Erythroblast (primary cell): ENCODE measurements around the gene LMBR1.
"Not testable (repeated sequence)": the region's sequence is repeated elsewhere in the genome, so short reads cannot be mapped to it uniquely, and the experiment has no call there.

ENCODE experiments used
- DNase-seq, 2 experiments: peaks; one replicate each; lab custom pipeline; 2025; lab: John Stamatoyannopoulos, UW
- GATA1 ChIP-seq: IDR thresholded peaks from 2 replicates; pipeline ENCODE4 v1.6.1; 2011; ENCODE audit warnings: low read depth, mild to moderate bottlenecking, control low read depth, low read length, moderate library complexity
- POLR2A ChIP-seq: IDR thresholded peaks from 2 replicates; pipeline ENCODE4 v1.6.1; 2011; ENCODE audit warnings: mild to moderate bottlenecking, low read length

The LMBR1 gene

DNA sequence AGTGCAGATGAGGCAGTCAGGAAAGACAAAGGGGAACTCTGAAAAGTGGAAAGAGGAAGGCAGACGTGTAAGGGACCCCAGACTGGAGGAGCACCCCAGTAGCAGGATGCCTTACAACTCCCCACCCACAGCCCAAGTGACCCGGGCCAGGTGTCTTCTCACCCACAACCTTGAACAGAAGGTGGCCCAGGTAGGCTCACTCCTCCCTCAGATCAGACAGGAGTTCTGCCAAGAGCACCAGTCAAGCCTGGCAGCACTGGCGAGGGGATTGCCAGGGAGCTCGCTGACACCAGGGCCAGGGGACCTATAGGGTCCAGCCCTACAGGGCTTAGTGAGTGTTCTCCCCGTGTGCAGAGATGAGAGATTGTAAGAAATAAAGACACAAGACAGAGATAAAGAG is 27.1 kb upstream of the LMBR1 start:
- TF ChIP-seq POLR2A (no peak), GATA1 (no peak)
- no peak for DNase-seq

DNA sequence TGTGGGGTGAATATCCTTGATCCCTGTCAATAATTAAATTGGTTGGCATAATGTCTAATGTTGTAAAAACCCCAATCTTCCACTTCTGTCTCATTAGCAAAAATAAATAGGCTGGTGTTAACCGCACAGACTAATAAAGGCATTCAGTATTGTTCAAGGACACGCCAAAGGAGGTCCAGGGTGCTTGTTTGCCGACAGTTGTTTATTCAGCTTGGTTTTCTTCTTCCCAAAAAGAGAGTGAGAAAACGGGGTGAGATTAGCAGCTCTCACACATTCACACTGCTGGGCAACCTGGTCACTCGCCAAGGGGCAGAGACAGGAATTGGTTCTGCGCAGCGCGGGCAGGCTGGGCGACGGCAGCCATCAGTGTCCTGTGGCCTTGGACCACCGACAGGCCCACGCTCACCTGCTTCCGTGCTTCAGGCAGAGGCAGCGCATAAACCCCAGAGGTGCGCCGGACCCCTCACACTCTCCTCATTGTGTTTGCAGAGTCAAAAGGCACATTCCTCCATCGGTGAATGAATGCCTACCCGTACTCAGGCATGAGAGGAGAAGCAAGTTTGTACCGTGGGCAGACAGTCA is 26.2 kb upstream of the LMBR1 start:
- DNase-seq: no peak
- no peak for TF ChIP-seq GATA1

DNA sequence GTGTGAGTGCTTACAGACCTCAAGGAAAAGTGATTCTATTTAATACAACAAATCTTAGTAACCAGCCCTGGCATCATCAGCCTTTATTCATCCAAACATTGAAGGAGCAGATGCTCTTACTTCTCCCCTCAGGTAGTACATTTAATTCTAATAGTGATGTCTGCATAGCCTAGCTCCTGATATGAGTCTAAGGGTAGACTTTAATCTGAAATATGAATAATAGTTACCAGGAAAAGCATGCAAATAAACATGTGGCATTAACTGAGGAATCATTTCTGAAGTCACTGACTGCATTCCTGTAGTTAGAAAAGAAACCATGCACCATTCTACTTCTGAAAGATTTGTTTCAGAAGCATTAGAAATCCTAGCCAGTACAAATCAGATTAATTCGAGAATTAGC is 25.7 kb upstream of the LMBR1 start:
- TF ChIP-seq POLR2A: no peak
- no peak for TF ChIP-seq GATA1
- DNase-seq: no peak

DNA sequence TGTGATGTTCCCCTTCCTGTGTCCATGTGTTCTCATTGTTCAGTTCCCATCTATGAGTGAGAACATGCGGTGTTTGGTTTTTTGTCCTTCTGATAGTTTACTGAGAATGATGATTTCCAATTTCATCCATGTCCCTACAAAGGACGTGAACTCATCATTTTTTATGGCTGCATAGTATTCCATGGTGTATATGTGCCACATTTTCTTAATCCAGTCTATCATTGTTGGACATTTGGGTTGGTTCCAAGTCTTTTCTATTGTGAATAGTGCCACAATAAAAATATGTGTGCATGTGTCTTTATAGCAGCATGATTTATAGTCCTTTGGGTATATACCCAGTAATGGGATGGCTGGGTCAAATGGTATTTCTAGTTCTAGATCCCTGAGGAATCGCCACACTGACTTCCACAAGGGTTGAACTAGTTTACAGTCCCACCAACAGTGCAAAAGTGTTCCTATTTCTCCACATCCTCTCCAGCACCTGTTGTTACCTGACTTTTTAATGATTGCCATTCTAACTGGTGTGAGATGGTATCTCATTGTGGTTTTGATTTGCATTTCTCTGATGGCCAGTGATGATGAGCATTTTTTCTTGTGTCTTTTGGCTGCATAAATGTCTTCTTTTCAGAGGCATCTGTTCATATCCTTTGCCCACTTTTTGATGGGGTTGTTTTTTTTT is 16.7 kb upstream of the LMBR1 start:
- not testable (repeated sequence) for DNase-seq

DNA sequence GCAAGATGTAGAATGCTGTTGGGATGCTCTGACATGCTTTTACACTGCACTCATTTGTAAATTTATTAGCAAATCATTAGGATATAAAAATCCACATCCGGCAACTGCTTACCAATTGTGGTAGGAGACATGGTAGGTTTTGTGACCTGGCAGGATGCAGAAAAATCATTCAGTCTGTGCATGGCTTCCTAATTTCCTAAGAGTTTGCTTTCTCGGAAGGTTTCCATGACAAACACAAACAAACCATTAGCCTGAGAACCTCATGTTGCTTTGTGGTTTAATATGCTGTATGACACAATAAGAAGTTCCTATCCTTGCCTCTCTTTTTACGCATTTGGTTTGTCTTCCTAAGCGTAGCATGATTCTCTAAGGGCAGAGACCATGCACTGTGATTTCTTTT is 14.7 kb upstream of the LMBR1 start:
- no peak for DNase-seq
- TF ChIP-seq GATA1 (no peak), POLR2A (no peak)

DNA sequence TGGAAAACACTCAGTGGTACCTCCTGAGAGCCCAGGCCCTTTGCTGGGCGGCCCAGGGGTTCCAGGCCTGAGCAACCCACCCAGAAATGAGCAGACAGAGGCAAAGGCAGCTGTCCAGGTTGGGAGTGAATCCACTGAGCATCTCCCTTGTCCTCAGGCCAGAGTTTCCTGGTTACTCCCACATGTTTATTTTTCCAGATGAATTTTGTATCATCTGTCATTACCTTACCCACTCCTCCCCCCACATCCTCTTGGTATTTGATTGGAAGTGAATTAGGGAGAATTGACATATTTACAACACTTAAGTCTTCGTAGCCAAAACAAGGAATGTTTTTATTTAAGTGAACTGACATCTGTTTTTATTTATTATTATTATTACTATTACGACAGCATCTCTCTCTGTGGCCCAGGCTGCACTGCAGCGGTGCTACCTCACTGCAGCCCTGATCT is 13.2 kb upstream of the LMBR1 start:
- TF ChIP-seq GATA1 (no peak), POLR2A (no peak)
- DNase-seq: no peak

DNA sequence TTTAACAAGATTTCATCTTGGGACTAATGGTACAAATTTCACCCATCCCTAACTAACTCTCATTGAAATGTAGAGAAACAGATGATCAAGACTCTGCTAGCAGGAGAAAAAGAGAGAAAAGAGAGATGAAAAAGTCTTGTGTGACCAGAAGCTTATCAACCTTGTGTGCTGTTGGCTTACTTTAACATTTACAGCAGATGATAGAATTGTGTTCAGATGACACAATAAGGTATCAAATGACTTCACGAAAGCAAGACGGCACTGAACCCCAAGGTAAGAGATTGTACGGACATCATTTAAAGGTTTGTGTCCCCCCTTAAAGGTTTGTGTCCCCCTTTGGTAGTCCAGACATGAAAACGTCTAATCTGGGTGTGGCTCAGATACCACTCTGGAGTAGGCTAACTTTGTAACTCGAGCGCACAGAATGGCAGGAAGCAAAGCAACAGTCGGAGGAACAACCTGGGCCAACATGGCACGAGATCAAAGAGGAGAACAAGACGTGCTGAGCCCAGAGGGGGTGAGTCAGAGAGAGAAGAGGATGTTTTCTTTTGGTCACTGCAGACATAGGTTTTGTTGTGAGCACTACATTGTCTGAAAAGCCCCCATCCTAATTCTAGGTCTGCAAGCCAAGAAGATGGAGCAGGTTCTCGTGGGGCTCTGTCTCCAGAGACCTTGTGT is 10.4 kb upstream of the LMBR1 start:
- TF ChIP-seq GATA1 (no peak), POLR2A (no peak)
- no peak for DNase-seq

DNA sequence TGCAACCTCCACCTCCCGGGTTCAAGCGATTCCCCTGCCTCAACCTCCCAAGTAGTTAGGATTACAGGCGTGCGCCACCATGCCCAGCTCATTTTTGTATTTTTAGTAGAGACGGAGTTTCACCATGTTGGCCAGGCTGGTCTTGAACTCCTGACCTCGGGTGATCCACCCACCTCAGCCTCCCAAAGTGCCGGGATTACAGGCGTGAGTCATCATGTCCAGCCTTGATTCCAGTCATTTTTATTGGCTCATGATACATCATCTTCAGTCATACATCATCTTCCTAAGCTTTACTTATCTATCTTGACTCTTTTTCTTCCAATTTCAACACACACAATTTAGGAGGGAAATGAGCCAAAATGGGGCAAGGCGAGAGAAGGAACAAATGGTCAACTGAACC is 7.1 kb upstream of the LMBR1 start:
- not testable (repeated sequence) for DNase-seq

DNA sequence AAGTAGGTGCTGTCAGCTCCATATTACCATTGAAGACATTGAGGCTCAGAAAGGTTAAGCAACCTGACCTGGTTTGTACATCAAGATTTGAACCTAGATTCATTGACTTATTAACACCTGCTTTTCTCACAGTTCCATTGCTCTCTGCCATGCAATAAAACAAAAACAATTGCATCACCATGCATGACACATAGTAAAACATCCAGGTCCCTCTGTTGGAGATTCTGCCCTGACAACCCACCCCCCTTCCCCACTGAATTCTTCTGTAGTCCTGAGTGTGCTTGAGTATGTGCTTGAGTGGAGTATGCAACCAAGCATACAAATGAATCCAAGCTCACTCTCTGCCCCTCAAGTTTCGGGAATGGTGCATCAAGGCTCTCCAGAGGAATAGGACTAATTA is 6.0 kb upstream of the LMBR1 start:
- no peak for DNase-seq
- no peak for TF ChIP-seq GATA1
- no peak for TF ChIP-seq POLR2A

DNA sequence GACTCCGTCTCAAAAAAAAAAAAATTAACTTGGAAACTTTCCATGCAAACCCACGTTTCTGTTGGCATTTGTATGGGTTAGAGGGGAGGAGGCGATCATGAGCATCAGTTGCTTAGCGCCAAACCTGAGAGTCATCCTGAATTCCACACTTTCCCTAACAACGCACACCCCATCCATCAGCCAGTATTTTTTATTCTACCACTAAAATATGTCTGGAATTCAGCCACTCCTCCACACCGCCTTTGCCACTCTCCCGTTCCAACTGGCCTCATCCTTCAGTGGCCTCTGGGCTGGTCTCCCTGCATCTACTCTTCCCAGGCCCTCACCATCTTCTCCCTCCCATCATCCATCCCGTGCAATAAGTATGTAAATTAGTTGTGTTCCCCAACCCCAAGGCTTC is 4.7 kb upstream of the LMBR1 start:
- DNase-seq: no peak
- TF ChIP-seq GATA1: no peak
- no peak for TF ChIP-seq POLR2A

DNA sequence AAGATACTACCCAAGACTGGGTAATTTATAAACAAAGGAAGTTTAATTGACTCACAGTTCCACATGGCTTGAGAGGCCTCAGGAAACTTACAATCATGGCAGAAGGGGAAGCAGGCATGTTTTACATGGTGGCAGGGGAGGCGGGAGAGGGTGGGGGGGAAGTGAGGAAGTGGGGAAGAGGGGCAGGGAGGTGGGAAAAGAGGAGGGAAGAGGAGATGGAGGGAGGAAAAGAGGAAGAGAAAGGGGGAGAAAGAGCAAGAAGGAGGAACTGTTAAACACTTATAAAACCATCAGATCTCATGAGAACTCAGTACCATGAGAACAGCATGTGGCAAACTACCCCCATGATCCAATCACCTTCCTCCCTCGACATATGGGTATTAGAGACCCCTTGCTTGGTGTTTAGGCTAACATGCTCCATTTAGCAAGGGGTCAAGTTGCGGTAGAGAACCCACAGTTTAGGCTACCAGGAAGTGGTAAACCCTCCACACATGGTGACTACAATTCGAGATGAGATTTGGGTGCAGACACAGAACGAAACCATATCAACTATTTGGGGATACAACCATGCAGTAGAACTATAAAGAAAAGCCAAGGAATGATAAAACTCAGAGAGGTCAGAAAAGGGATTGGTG is 3.5 kb upstream of the LMBR1 start:
- TF ChIP-seq POLR2A (no peak), GATA1 (no peak)

DNA sequence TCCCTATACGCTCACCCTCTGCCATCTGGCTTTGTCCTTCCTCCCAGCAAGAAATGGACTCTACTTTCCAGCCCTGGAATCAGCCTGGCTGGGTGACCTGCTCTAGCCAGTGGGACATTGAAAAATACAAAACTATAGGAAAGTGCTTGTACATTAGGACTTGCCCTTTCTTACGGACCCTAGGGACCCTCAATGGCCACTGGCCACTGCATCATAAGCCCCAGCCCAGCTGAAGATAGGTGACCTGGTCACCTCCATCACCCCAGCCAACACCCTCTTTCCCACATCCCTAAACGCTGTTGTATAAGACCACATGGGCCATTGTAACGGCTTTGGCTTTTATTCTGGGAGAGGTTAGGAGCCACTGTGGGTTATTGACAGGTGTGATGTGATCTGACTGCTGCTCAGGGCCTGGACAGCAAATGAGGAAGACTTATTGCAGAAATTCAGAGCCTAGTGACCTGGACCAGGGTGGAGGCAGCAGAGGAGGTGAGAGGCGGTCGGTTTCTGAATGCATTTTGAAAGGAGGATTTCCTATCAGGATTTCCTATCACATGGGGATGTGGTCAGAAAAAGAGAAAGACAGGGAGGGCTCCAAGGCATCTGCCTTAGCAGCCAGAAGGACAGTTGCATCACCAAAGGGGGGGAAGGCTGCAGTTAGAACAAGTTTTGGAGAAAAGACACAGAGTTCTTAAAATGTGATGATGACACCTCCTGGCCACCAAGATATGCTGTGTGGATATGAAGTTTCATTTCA is 2.2 kb upstream of the LMBR1 start:
- DNase-seq: peak; percentile 39 to 43
- no peak for TF ChIP-seq GATA1
- TF ChIP-seq POLR2A: no peak

More for the DNA sequence above, 3.5 kb upstream of the LMBR1 start:
- no peak for DNase-seq

DNA sequence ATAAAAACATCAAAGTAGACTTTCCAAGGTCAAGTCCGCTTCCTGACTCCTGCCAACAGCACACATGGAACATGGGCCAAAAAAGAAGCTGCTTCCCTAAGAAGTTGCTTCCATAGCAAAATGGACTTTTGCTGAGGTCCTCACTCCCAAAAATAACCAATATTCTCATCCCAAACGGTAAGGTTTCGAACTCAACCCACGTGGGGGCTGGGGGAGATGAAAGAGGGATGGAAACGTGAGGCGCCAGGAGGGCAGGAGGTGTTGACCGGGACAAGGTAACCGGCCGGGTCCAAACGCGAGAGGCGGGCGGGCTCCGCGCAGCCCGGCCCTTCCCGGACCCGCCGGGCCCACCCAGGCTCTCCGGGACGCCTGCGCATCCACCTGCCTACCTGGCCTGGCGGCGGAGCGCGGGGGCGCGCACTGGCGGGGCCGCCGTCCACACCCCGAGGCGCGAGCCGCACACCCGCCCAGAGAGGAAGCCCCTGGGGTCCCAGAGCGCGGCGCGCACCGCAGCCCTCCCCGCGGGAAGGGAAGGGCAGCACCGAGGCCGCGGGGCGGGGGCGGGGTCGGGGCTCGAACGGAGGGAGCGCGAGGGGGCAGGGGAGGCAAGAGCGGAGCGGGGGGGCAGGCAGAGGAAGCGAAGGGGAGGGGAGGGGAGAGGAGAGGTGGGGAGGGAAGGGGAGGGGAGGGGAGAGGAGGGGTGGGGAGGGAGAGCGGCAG is 742 bp downstream of the LMBR1 start:
- no peak for TF ChIP-seq GATA1
- no peak for TF ChIP-seq POLR2A
- peak; percentile 79 to 85 for DNase-seq
